ENCODE data around the gene ZNF574.

- TF ChIP-seq REST (IDR thresholded peaks at IDR 0.05; ENCODE audit: insufficient replicate concordance, low read depth) = no peak
- TF ChIP-seq CTCF (IDR thresholded peaks at IDR 0.05; ENCODE audit: insufficient read depth, low read length) = no peak
Observed at GRCh38 chr19:42124386-42124901, 48.5 kb downstream of the ZNF574 start.

Data from HL-60 (cell line).